ENCODE results near the gene CDK13.

Gene CDK13

GRCh38 chr7:40015790-40016296, 65.8 kb downstream of the CDK13 start:
- no peak for DNase-seq

GRCh38 chr7:40019558-40019957, 69.5 kb downstream of the CDK13 start:
- DNase-seq, result no peak

GRCh38 chr7:40024048-40024447, 74.0 kb downstream of the CDK13 start:
- DNase-seq, result no peak

GRCh38 chr7:40024841-40025240, 74.8 kb downstream of the CDK13 start:
- DNase-seq, result no peak

GRCh38 chr7:40027545-40027944, 77.5 kb downstream of the CDK13 start:
- DNase-seq, result no peak

GRCh38 chr7:40033826-40034225, 83.8 kb downstream of the CDK13 start:
- DNase-seq, result no peak

GRCh38 chr7:40041456-40041855, 91.4 kb downstream of the CDK13 start:
- no peak for DNase-seq

- DNase-seq, result no peak
Measured at GRCh38 chr7:40043164-40043563, 93.1 kb downstream of the CDK13 start.

- DNase-seq, result no peak
Measured at GRCh38 chr7:40047661-40048060, 97.6 kb downstream of the CDK13 start.

GRCh38 chr7:40057292-40057691, 107.2 kb downstream of the CDK13 start:
- DNase-seq, result no peak

GRCh38 chr7:40058026-40058425, 108.0 kb downstream of the CDK13 start:
- no peak for DNase-seq

GRCh38 chr7:40058636-40059035, 108.6 kb downstream of the CDK13 start:
- DNase-seq, result no peak

GRCh38 chr7:40059057-40059456, 109.0 kb downstream of the CDK13 start:
- DNase-seq, result no peak

GRCh38 chr7:40072268-40072667, 122.2 kb downstream of the CDK13 start:
- DNase-seq, result no peak

GRCh38 chr7:40073239-40073638, 123.2 kb downstream of the CDK13 start:
- no peak for DNase-seq

GRCh38 chr7:40077849-40078248, 127.8 kb downstream of the CDK13 start:
- DNase-seq, result no peak

GRCh38 chr7:40092182-40092581, 142.1 kb downstream of the CDK13 start:
- no peak for DNase-seq

GRCh38 chr7:40093631-40094350, 143.7 kb downstream of the CDK13 start:
- DNase-seq, result no peak

- no peak for DNase-seq
Measured at GRCh38 chr7:40095230-40095629, 145.2 kb downstream of the CDK13 start.

GRCh38 chr7:40095695-40096327, 145.8 kb downstream of the CDK13 start:
- DNase-seq, result no peak

GRCh38 chr7:40097728-40098127, 147.7 kb downstream of the CDK13 start:
- DNase-seq, result no peak

GRCh38 chr7:40098810-40099209, 148.8 kb downstream of the CDK13 start:
- DNase-seq, result no peak

- DNase-seq, result no peak
Measured at GRCh38 chr7:40099837-40100236, 149.8 kb downstream of the CDK13 start.

GRCh38 chr7:40101201-40101600, 151.1 kb downstream of the CDK13 start:
- no peak for DNase-seq

GRCh38 chr7:40102897-40103296, 152.8 kb downstream of the CDK13 start:
- DNase-seq, result no peak
